HepG2 (cell line): ENCODE data around the gene ANTXR1. TPM values are rescaled to one million over a fixed set of nuclear protein-coding genes. Genes with fewer than 3 reads are reported as not detected.

Source experiments
- ATAC-seq: fragments of 200-7000 bp; cut with Tn5 transposase; 3 replicates; pipeline ENCODE4 v1.9.1; 2020; ENCODE audit warnings: mild to moderate bottlenecking, moderate library complexity
- BruUV-seq: library from RNA; stranded (reverse); fragments of 400-500 nt; replicated peaks from 2 replicates; lab custom pipeline; 2021; lab: Mats Ljungman, UMichigan
- CTCF ChIA-PET: fragments of 300-600 bp; formaldehyde crosslinking; extraction: SDS; loops from one replicate; lab custom pipeline; 2021; ENCODE audit warnings: low total read pairs, inconsistent platforms, low intra/inter-chr PET ratio; lab: Yijun Ruan, JAX
- POLR2A ChIA-PET: fragments of 350-600 bp; sonication (Branson Sonifier 250); formaldehyde crosslinking; loops from one replicate; lab custom pipeline; 2020; ENCODE audit warnings: antibody characterized with exemption, inconsistent platforms; lab: Yijun Ruan, JAX
- DNase-seq: peaks from one replicate; pipeline ENCODE4 v3.0.0-alpha.2; 2015; ENCODE audit warnings: low spot score
- FAIRE-seq: peaks from 3 replicates; lab custom pipeline; 2011; peaks lifted over from hg19 to GRCh38; lab: Jason Lieb, UNC
- H2AFZ ChIP-seq: one replicate; pipeline ENCODE4 v1.6.1; 2011; ENCODE audit warnings: low read length, inconsistent platforms
- H3K27ac ChIP-seq: fragments of 300-600 bp; 3 replicates; pipeline ENCODE4 v1.8.0; 2011; ENCODE audit warnings: mixed run types, mild to moderate bottlenecking, mixed read lengths, low read length, inconsistent platforms; ENCODE audit not compliant: insufficient read depth; ENCODE audit errors: extremely low read length
- H3K27me3 ChIP-seq, 2 experiments: fragments of 200-600 bp in 1 of 2; 2 replicates in 1 of 2; 3 replicates in 1 of 2; pipeline versions ENCODE4 v1.6.0 to v1.8.0; 2011; ENCODE audit warnings: low read length in 2 of 2, mild to moderate bottlenecking in 2 of 2, moderate library complexity in 2 of 2, inconsistent platforms in 1 of 2; ENCODE audit not compliant: insufficient read depth in 2 of 2, control insufficient read depth in 1 of 2
- H3K36me3 ChIP-seq, 2 experiments: fragments of 200-600 bp in 1 of 2; replicated peaks in 1 of 2; 2 replicates in 1 of 2; 3 replicates in 1 of 2; pipeline versions ENCODE4 v1.5.1 to v1.8.0; 2011; ENCODE audit warnings: low read length in 2 of 2, inconsistent platforms in 1 of 2; ENCODE audit not compliant: insufficient read depth in 2 of 2, control insufficient read depth in 1 of 2
- H3K4me1 ChIP-seq: 2 replicates; pipeline ENCODE4 v1.5.1; 2012; ENCODE audit warnings: low read length, inconsistent platforms; ENCODE audit not compliant: insufficient read depth
- H3K4me2 ChIP-seq: 2 replicates; pipeline ENCODE4 v1.6.0; 2011; ENCODE audit warnings: low read depth, low read length, inconsistent platforms
- H3K4me3 ChIP-seq, 3 experiments: fragments of 200-600 bp in 1 of 3; sonication (generic), shearing (Covaris generic) in 1 of 3; replicated peaks in 1 of 3; 2 replicates each; pipeline ENCODE4 v1.5.1; 2011 to 2016; ENCODE audit warnings: low read length in 3 of 3, inconsistent platforms in 2 of 3, low read depth in 2 of 3, mild to moderate bottlenecking in 2 of 3, control low read depth in 1 of 3, mixed read lengths in 1 of 3; ENCODE audit not compliant: insufficient read depth in 1 of 3
- H3K79me2 ChIP-seq: one replicate; pipeline ENCODE4 v1.6.1; 2011; ENCODE audit warnings: low read length, inconsistent platforms; ENCODE audit not compliant: insufficient read depth
- H3K9ac ChIP-seq: 2 replicates; pipeline ENCODE4 v1.6.0; 2011; ENCODE audit warnings: mild to moderate bottlenecking, low read depth, low read length, inconsistent platforms; ENCODE audit not compliant: insufficient read depth
- H3K9me3 ChIP-seq: 2 replicates; pipeline ENCODE4 v1.5.1; 2012; ENCODE audit warnings: mild to moderate bottlenecking, low read length
- H4K20me1 ChIP-seq: 2 replicates; pipeline ENCODE4 v1.6.0; 2011; ENCODE audit warnings: inconsistent platforms, mild to moderate bottlenecking, low read length, moderate library complexity; ENCODE audit not compliant: insufficient read depth
- ETV5 ChIP-seq: IDR thresholded peaks from 2 replicates; pipeline ENCODE4 v1.6.1; 2018; ENCODE audit warnings: missing biosample characterization, missing genetic modification reagents, inconsistent platforms, borderline replicate concordance
- FUBP1 ChIP-seq: sonication (generic); formaldehyde crosslinking; IDR thresholded peaks from 2 replicates; pipeline ENCODE4 v1.5.1; 2020; ENCODE audit warnings: missing genetic modification reagents, mild to moderate bottlenecking, borderline replicate concordance
- ISX ChIP-seq: sonication (generic); formaldehyde crosslinking; conservative IDR thresholded peaks from 2 replicates; pipeline ENCODE4 v1.5.0; 2020; ENCODE audit warnings: missing genetic modification reagents
- MXI1 ChIP-seq: IDR thresholded peaks from 3 replicates; pipeline ENCODE4 v1.6.1; 2012; ENCODE audit warnings: low read depth, low read length, inconsistent platforms, borderline replicate concordance
- PLRG1 ChIP-seq: fragments of 450-650 bp; conservative IDR thresholded peaks from 2 replicates; pipeline ENCODE4 v1.6.1; 2016
- REXO4 ChIP-seq: sonication (generic); formaldehyde crosslinking; IDR thresholded peaks from 2 replicates; pipeline ENCODE4 v1.8.0; 2022; ENCODE audit warnings: missing genetic modification reagents, mild to moderate bottlenecking, borderline replicate concordance
- TARDBP ChIP-seq: sonication (generic); formaldehyde crosslinking; IDR thresholded peaks from 2 replicates; pipeline ENCODE4 v1.8.0; 2022; ENCODE audit warnings: mild to moderate bottlenecking, missing genetic modification reagents
- ZGPAT ChIP-seq: IDR thresholded peaks from 2 replicates; pipeline ENCODE4 v1.6.1; 2016; ENCODE audit warnings: mild to moderate bottlenecking
- ZNF230 ChIP-seq: sonication (generic); formaldehyde crosslinking; IDR thresholded peaks from 2 replicates; pipeline ENCODE4 v1.4.0; 2020; ENCODE audit warnings: mild to moderate bottlenecking, missing genetic modification reagents
- ZNF274 ChIP-seq: sonication (generic); formaldehyde crosslinking; IDR thresholded peaks from 2 replicates; pipeline ENCODE4 v1.5.1; 2020; ENCODE audit warnings: mild to moderate bottlenecking, missing genetic modification reagents
- ZNF280B ChIP-seq: sonication (generic); formaldehyde crosslinking; IDR thresholded peaks from 2 replicates; pipeline ENCODE4 v1.5.0; 2020; ENCODE audit warnings: missing genetic modification reagents, mild to moderate bottlenecking, borderline replicate concordance
- ZNF496 ChIP-seq: sonication (generic); formaldehyde crosslinking; IDR thresholded peaks from 2 replicates; pipeline ENCODE4 v1.8.1; 2023; ENCODE audit warnings: mild to moderate bottlenecking, moderate library complexity, missing genetic modification reagents; ENCODE audit not compliant: insufficient replicate concordance
- ZNF556 ChIP-seq: sonication (generic); formaldehyde crosslinking; IDR thresholded peaks from 2 replicates; pipeline ENCODE4 v1.4.0; 2020; ENCODE audit warnings: mild to moderate bottlenecking, missing genetic modification reagents, borderline replicate concordance
- ZNF777 ChIP-seq: sonication (generic); formaldehyde crosslinking; IDR thresholded peaks from 2 replicates; pipeline ENCODE4 v1.4.0; 2020; ENCODE audit warnings: missing genetic modification reagents
- ZNF788 ChIP-seq: sonication (generic); formaldehyde crosslinking; IDR thresholded peaks from 2 replicates; pipeline ENCODE4 v1.5.0; 2020; ENCODE audit warnings: mild to moderate bottlenecking, missing genetic modification reagents, borderline replicate concordance
- ZNF800 ChIP-seq: sonication (generic); formaldehyde crosslinking; IDR thresholded peaks from 2 replicates; pipeline ENCODE4 v1.4.0; 2020; ENCODE audit warnings: missing genetic modification reagents
- WGBS: methylation state at CpG from one replicate; pipeline ENCODE4 v1.1.6; 2017; ENCODE audit warnings: low lambda C conversion rate; 5-methylcytosine and 5-hydroxymethylcytosine counted together
- in situ Hi-C: cut with HindIII; loops from 2 replicates; pipeline ENCODE4 v1.10.0; 2017; ENCODE audit warnings: low pct_unique_long_range_greater_than_20kb; ENCODE audit not compliant: extremely low pct_ligation_motif_present
- intact Hi-C: fragments of 100-400 bp; cut with micrococcal nuclease; formaldehyde crosslinking; loops from one replicate; pipeline ENCODE4 v1.10.0; 2022; ENCODE audit not compliant: unreplicated experiment
- polyA plus RNA-seq, 8 experiments: library from polyadenylated mRNA; depleted of rRNA in 3 of 8; stranded (reverse) in 7 of 8; unstranded in 1 of 8; fragments of >200 nt; fragmentation: Illumina TruSeq in 4 of 8; extraction: Trizol in 4 of 8; gene quantifications; 2 replicates each; pipeline versions ENCODE4 v1.2.1 to v1.2.3, GENCODE V29; 2011 to 2016; ENCODE audit warnings: low read depth in 4 of 8, missing spikeins in 1 of 8, mixed read lengths in 1 of 8; ENCODE audit not compliant: insufficient read depth in 1 of 8
- total RNA-seq, 5 experiments: library from RNA; depleted of rRNA; stranded (reverse); fragments of >200 nt; fragmentation: Illumina TruSeq; extraction: Trizol; gene quantifications; 2 replicates each; pipeline ENCODE4 v1.2.3, GENCODE V29; 2016; ENCODE audit warnings: low read depth in 1 of 5

Gene ANTXR1
- total and polyA plus RNA-seq, 2 of the 13 experiments (the other 11 are each of a cell fraction or from before 2014, with no cell fraction given) = 4.5 to 12.7 TPM

GRCh38 chr2:69175790-69176715, 163.1 kb downstream of the ANTXR1 start:
- ChIA-PET CTCF (no interaction called here), POLR2A (interaction anchor here (1.2 to 3.9 kb wide), 3 partner anchors 9 to 93 kb away, joined by 3 to 46 read pairs (median 4); no protein-coding TSS in a partner anchor)
- H2AFZ ChIP-seq = no peak overlapping the region
- H3K79me2 ChIP-seq = no peaks in the 10 kb centered on the region
- peaks cover 67% of the 10 kb centered on the region for H3K4me1 ChIP-seq
- H3K9ac ChIP-seq = no peak overlapping the region
- FAIRE-seq (no peak), DNase-seq (no peak), ATAC-seq (no peak)
- H3K9me3 ChIP-seq = no peaks in the 10 kb centered on the region
- peak overlapping the region; percentile 94 for H3K27ac ChIP-seq
- no peaks in the 10 kb centered on the region for H3K27me3 ChIP-seq
- no peaks in the 10 kb centered on the region for H3K36me3 ChIP-seq
- no peak overlapping the region for H3K4me2 ChIP-seq
- no peaks in the 10 kb centered on the region for H4K20me1 ChIP-seq
- intact Hi-C loops (loop anchor here (5.0 to 10.0 kb wide), 2 partner anchors 106 to 209 kb away; partner anchors contain the start of gene GFPT1), in situ Hi-C loops (no loop called here)
- 98% methylated on average over 7 of the region's 7 CpGs for WGBS
- H3K4me3 ChIP-seq = no peak overlapping the region
- BruUV-seq = no TSS peak
- no peak for TF ChIP-seq ZNF230 (CRISPR knock-in tag)
- no peak for TF ChIP-seq ZNF280B (CRISPR knock-in tag)
- TF ChIP-seq FUBP1 (CRISPR knock-in tag) = no peak
- TF ChIP-seq PLRG1 = no peak
- TF ChIP-seq ISX (CRISPR knock-in tag) = 0 out of 2 replicates have a peak, but pooled peaks have one; percentile 49
- TF ChIP-seq ETV5 (CRISPR knock-in tag) = no peak
- no peak for TF ChIP-seq ZNF788 (CRISPR knock-in tag)
- TF ChIP-seq ZGPAT (CRISPR knock-in tag) = no peak
- no peak for TF ChIP-seq ZNF496 (CRISPR knock-in tag)
- TF ChIP-seq ZNF274 = no peak
- TF ChIP-seq TARDBP (CRISPR knock-in tag) = no peak
- TF ChIP-seq REXO4 (CRISPR knock-in tag) = no peak
- 0 out of 2 replicates have a peak, but pooled peaks have one; percentile 29 for TF ChIP-seq ZNF800
- TF ChIP-seq ZNF556 (CRISPR knock-in tag) = no peak
- TF ChIP-seq ZNF777 (CRISPR knock-in tag) = 0 out of 2 replicates have a peak, but pooled peaks have one; percentile 34
- TF ChIP-seq MXI1 = no peak
